Measurements from ENCODE around the gene IWS1. TPM values are rescaled to one million over a fixed set of nuclear protein-coding genes. Genes with fewer than 3 reads are reported as not detected.

The IWS1 gene
- total RNA-seq, 1 experiment from 2014 or later = 56.0 TPM

DNA sequence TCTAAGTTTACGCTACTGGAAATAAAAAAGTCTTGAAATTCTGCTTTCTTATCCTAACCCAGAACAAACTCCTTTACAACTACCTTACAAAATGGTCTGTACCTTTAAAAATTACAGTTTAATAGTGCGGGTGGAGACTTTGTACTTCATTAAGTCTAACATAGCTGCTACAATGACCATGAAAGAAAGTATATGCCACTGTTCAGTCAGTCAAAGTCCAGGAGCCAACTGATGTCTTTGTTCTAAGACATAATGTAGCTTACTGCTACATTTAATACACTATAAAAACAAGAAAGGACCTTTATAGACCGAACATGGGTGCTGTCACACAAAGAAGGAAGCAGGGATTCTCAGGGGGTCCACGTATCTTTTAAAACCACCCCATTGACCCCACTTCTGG is 36.0 kb downstream of the IWS1 start:
- ChIA-PET CTCF (no interaction called here), POLR2A (no interaction called here)
- H3K27me3 Mint-ChIP-seq (ENCODE audit: insufficient read depth, unreplicated experiment) = no peaks in the 10 kb centered on the region
- no peaks in the 10 kb centered on the region for H3K4me1 Mint-ChIP-seq (ENCODE audit: low read depth, unreplicated experiment)
- no peak overlapping the region for H3K4me3 Mint-ChIP-seq (ENCODE audit: unreplicated experiment)
- H3K9me3 Mint-ChIP-seq (ENCODE audit: unreplicated experiment) = no peaks in the 10 kb centered on the region
- Histone ChIP-seq H3K36me3 (ENCODE audit: control insufficient read depth, insufficient read depth, low read length) (peaks cover 8% of the 10 kb centered on the region), H3K9me3 (no peaks in the 10 kb centered on the region), H3K4me3 (ENCODE audit: low read depth, low read length) (no peak overlapping the region), H3K4me1 (no peaks in the 10 kb centered on the region), H3K27me3 (replicated peaks; ENCODE audit: control insufficient read depth, insufficient read depth, low read length) (no peaks in the 10 kb centered on the region)
- H3K36me3 Mint-ChIP-seq (ENCODE audit: insufficient read depth, unreplicated experiment) = peaks cover 82% of the 10 kb centered on the region
- intact Hi-C loops (cut with micrococcal nuclease; ENCODE audit: unreplicated experiment) = no loop called here
- no TSS peak for BruUV-seq (replicated peaks)
- H3K27ac Mint-ChIP-seq (ENCODE audit: unreplicated experiment) = no peak overlapping the region
- TF ChIP-seq CTCF (IDR thresholded peaks at IDR 0.05; ENCODE audit: insufficient read depth in 1 of 2, low read depth in 1 of 2, low read length in 1 of 2, severe bottlenecking in 1 of 2, unreplicated experiment in 1 of 2) = no peak
- no peak for DNase-seq

DNA sequence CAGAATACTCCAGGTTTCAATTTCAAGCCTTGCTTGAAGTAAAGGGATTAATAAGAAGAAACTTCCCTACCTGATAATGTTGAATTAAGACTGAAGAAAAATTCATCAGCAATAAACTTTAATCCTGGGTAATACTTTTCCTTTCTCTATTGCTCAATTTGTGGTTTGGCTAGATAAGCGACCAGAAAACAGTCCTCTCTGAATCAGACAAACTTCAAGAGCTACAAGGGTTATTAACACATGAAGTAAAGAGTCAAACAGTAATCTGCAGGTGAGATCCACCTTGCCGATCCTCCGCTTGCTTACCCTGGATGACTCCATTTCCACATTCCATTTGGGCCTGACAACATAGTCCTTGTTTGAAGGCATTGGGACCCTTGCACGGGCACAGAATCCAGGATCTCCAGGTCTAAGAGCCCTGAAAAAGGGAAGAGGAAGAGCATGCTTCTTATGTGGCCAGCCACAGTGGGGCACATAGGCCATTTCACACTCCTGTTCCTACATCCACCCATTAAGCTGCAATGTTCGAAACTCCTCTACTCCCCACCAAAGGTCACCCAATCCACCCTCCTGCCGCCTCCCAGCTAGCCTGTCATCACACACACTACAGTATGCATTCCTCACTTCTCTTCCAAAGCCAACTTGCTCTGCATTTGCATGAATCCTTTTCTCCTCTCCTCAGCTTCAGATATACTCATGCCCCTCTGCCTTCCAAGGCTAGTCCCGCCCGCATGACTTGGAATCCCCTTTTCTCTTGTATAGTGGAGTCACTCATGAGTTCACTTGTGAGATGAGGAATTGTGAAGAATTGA is 39.8 kb downstream of the IWS1 start:
- BruUV-seq (replicated peaks) = no TSS peak
- ChIA-PET POLR2A (no interaction called here), CTCF (no interaction called here)
- intact Hi-C loops (cut with micrococcal nuclease; ENCODE audit: unreplicated experiment) = no loop called here
- no peak overlapping the region for H3K4me3 Mint-ChIP-seq (ENCODE audit: unreplicated experiment)
- peaks cover 7% of the 10 kb centered on the region for H3K36me3 ChIP-seq (ENCODE audit: control insufficient read depth, insufficient read depth, low read length)
- no peaks in the 10 kb centered on the region for H3K27me3 ChIP-seq (replicated peaks; ENCODE audit: control insufficient read depth, insufficient read depth, low read length)
- TF ChIP-seq CTCF (IDR thresholded peaks at IDR 0.05; ENCODE audit: insufficient read depth in 1 of 2, low read depth in 1 of 2, low read length in 1 of 2, severe bottlenecking in 1 of 2, unreplicated experiment in 1 of 2) = no peak
- H3K9me3 Mint-ChIP-seq (ENCODE audit: unreplicated experiment) = no peaks in the 10 kb centered on the region
- no peak overlapping the region for H3K4me3 ChIP-seq (ENCODE audit: low read depth, low read length)
- H3K36me3 Mint-ChIP-seq (ENCODE audit: insufficient read depth, unreplicated experiment) = peaks cover 83% of the 10 kb centered on the region
- no peaks in the 10 kb centered on the region for H3K4me1 Mint-ChIP-seq (ENCODE audit: low read depth, unreplicated experiment)
- no peaks in the 10 kb centered on the region for H3K4me1 ChIP-seq
- peak overlapping the region; percentile 9 for H3K27ac Mint-ChIP-seq (ENCODE audit: unreplicated experiment)
- DNase-seq = no peak
- H3K27me3 Mint-ChIP-seq (ENCODE audit: insufficient read depth, unreplicated experiment) = no peaks in the 10 kb centered on the region
- no peaks in the 10 kb centered on the region for H3K9me3 ChIP-seq

GRCh38 chr2:127485694-127486071 is 40.6 kb downstream of the IWS1 start:
- Histone ChIP-seq H3K9me3 (no peaks in the 10 kb centered on the region), H3K4me1 (no peaks in the 10 kb centered on the region), H3K36me3 (ENCODE audit: control insufficient read depth, insufficient read depth, low read length) (peaks cover 6% of the 10 kb centered on the region), H3K4me3 (ENCODE audit: low read depth, low read length) (no peak overlapping the region), H3K27me3 (replicated peaks; ENCODE audit: control insufficient read depth, insufficient read depth, low read length) (no peaks in the 10 kb centered on the region)
- Mint-ChIP-seq H3K4me3 (ENCODE audit: unreplicated experiment) (no peak overlapping the region), H3K27ac (ENCODE audit: unreplicated experiment) (no peak overlapping the region), H3K36me3 (ENCODE audit: insufficient read depth, unreplicated experiment) (peaks cover 83% of the 10 kb centered on the region), H3K27me3 (ENCODE audit: insufficient read depth, unreplicated experiment) (no peaks in the 10 kb centered on the region), H3K4me1 (ENCODE audit: low read depth, unreplicated experiment) (no peaks in the 10 kb centered on the region), H3K9me3 (ENCODE audit: unreplicated experiment) (no peaks in the 10 kb centered on the region)
- no peak for TF ChIP-seq CTCF (IDR thresholded peaks at IDR 0.05; ENCODE audit: insufficient read depth in 1 of 2, low read depth in 1 of 2, low read length in 1 of 2, severe bottlenecking in 1 of 2, unreplicated experiment in 1 of 2)
- DNase-seq = no peak
- intact Hi-C loops (cut with micrococcal nuclease; ENCODE audit: unreplicated experiment) = no loop called here
- ChIA-PET CTCF (no interaction called here), POLR2A (no interaction called here)
- BruUV-seq (replicated peaks) = no TSS peak

All from Caco-2 (cell line).